NCI-H82 treated with DMSO at 0.1 percent for 48 hours (cell line): ENCODE results near the gene EXOC3L2.
A peak's percentile ranks its signal among the peaks of the same experiment; 100 is the strongest.
"Not testable (repeated sequence)": the region's sequence is repeated elsewhere in the genome, so short reads cannot be mapped to it uniquely, and the experiment has no call there.

ENCODE experiments used
- DNase-seq: peaks from one replicate; lab custom pipeline; 2025; ENCODE audit not compliant: unreplicated experiment; lab: John Stamatoyannopoulos, UW

The EXOC3L2 gene

DNA sequence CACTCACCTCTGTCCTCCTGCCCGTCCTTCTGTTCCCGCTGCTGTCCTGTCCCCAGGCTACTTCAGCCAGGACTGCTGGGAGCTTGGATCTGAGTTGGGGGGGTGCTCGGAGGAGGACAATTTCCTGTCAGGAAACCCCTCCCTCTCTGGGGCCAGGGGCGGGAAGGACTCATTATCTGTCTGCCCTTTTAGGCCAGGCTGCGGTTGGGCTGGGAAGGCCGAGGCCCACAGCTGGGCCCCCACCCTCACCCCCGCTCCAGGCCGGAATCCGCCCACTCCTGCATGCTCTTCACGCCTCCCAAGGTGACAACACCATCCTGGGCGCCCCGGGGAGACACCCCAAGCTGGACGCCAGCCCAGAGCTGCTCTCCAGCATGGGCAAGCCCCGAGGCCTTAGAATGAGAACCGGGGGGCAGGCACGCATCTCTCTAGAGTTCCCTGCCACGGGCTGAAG, at the start of gene EXOC3L2:
EXOC3L2 (minus strand) TSS at position 74 of the 454 bp plus-strand sequence. CDS start 6,362 bp downstream, outside the sequence.
- no peak for DNase-seq

DNA sequence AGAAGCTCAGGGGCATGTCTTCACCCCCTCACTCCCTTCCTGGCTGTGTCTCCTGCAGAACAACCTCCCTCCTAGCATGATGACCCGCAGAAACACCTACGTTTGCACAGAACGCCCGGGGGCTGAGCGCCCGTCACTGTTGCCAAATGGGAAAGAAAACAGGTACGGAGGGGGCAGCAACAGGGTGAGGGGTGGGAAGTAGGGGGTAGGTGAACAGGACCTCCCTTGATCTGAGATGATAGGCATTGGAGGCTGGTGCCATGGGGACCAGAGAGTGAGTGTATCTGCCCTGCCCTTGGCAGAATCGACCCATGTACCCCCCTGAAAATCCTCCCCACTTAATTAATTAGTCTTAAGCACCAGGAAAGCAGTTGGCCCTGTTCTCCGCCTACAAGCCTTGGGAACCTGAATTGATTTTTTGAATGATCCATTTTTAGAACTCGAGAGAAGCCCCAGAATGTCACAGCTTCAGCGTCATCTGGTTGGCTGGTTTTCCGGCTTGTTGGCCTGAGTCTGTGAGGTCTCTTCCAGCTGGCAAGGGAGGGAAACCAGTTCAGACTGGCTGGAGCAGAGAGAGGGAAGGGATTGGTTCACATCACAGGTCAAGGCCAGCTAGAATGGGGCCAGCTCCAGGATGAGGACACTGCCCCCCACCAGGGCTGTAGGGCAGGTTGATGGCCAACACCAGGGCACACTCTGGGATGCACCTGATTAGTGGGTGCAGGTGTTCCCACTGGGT, 49.3 kb upstream of the EXOC3L2 start:
- DNase-seq = no peak

GRCh38 chr19:45293682-45294081, 48.5 kb upstream of the EXOC3L2 start:
- DNase-seq = no peak

GRCh38 chr19:45291834-45292233, 46.6 kb upstream of the EXOC3L2 start:
- no peak for DNase-seq

GRCh38 chr19:45290381-45290931, 45.2 kb upstream of the EXOC3L2 start:
- no peak for DNase-seq

- no peak for DNase-seq
These were observed 38.3 kb upstream of the EXOC3L2 start for GRCh38 chr19:45283443-45284033.

GRCh38 chr19:45280471-45280961, 35.3 kb upstream of the EXOC3L2 start:
- DNase-seq = no peak

GRCh38 chr19:45279587-45280192, 34.5 kb upstream of the EXOC3L2 start:
- DNase-seq = no peak

GRCh38 chr19:45278087-45278486, 32.9 kb upstream of the EXOC3L2 start:
- DNase-seq = no peak

DNA sequence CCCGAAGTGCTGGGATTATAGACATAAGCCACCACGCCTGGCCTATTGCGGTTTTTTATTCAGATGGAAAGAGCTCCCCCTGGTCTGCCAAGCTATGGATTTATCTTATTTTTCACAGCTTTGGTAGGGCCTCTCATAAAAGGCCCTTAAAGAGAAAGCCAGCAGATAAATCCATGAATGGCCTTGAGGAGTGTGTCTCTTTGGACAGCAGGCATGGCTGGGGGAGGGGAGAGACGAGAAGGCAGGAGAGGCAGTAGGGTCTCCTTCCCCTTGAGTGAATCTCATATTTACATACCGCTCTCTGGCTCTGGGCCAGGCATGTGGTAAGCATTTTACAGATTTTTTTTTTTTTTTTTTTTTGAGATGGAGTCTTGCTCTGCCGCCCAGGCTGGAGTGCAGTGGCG, 31.1 kb upstream of the EXOC3L2 start:
- no peak for DNase-seq

GRCh38 chr19:45275370-45275971, 30.3 kb upstream of the EXOC3L2 start:
- peak; percentile 32 for DNase-seq

- DNase-seq = no peak
These were observed 28.3 kb upstream of the EXOC3L2 start for GRCh38 chr19:45273521-45273855.

- DNase-seq = no peak
These were observed 26.5 kb upstream of the EXOC3L2 start for GRCh38 chr19:45271735-45272108.

DNA sequence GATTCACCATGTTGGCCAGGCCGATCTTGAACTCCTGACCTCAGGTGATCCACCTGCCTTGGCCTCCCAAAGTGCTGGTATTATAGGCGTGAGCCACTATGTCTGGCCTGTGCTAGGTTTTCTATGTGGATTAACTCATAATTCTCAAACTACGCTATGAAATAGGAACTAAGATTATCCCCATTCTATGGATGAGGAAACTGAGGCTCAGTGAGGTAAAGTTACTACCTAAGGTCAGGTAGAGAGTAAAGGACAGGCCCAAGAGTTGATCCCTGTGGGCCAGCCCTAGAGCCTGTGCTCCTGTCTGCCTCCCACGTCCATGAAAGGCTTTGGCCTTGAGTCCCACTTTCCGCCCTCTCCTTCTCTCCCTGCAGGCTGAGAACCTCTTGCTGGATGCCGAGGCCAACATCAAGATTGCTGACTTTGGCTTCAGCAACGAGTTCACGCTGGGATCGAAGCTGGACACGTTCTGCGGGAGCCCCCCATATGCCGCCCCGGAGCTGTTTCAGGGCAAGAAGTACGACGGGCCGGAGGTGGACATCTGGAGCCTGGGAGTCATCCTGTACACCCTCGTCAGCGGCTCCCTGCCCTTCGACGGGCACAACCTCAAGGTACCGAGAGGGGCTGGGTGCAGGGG, 26.0 kb upstream of the EXOC3L2 start:
- DNase-seq = no peak

- DNase-seq = not testable (repeated sequence)
These were observed 24.7 kb upstream of the EXOC3L2 start for GRCh38 chr19:45269939-45270338.

DNA sequence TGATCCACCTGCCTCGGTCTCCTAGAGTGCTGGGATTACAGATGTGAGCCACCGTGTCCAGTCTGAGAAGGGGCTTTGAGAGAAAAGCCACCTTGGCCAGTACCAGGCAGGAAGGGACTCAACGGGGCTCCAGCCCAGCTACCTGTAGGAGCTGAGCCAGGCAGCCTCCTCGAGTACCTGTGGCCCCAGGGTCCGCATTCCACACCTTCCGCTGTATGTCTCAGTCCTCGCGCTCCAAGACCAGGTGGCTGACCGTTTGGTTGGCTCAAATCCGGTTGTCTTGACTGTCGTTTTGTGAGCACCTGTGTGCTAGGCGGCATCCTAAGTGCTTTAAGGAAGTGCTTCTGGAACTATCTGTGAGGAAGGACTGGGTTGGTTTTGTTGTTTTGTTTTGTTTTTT, 22.1 kb upstream of the EXOC3L2 start:
- DNase-seq = no peak

DNA sequence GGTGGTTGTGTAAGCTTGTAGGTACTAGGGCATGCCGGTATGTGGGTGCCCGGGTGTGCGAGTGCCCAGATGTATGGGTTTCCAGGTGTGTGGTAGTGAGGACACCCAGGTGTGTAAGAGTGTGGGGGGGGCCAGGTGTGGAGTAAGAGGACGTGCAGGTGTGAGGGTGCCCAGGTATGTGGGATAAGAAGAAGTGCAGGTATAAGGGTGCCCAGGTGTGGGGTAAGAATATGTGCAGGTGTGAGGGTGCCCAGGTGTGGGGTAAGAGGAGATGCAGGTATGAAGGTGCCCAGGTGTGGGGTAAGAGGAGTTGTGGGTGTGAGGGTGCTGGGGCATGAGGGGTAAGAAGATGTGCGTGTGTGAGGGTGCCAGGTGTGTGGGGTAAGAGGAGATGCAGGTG, 20.2 kb upstream of the EXOC3L2 start:
- DNase-seq = no peak

DNA sequence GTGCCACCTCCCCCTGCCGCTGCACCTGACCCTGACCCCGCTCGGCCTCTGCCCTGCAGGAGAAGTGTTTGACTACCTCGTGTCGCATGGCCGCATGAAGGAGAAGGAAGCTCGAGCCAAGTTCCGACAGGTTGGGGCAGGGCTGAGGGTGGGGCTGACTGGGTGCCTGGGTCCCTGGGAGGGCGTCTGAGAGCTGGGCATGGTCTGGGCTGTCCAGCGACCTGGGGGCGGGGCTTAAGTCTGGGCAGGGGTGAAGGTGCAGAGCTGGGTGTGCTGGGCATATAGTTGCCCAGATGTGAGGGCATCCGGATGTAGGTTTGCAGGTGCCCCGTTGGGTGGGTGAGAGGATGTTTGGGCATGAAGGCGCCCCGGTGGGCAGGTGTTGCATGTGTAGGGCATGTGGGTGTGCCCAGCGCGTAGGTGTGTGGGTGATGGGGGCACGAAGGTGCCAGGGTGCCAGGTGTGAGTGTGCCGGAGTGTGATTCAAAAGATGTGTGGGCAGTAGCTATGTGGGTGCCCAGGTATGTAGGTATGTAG, 19.6 kb upstream of the EXOC3L2 start:
- no peak for DNase-seq

DNA sequence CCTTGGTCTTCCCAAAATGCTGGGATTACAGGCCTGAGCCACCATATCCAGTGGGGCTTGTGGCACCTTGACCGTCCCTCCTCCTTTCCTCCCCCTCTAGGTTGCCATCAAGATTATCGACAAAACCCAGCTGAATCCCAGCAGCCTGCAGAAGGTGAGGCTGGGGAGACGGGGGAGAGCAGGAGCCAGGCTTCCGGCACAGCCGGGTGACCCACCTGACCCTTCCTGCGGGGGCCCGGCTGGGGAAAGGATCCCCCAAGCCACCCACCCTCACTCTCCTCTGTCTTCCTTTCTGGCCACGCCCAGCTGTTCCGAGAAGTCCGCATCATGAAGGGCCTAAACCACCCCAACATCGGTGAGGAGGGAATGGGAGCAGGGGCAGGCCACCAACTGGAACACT, 17.8 kb upstream of the EXOC3L2 start:
- no peak for DNase-seq

DNA sequence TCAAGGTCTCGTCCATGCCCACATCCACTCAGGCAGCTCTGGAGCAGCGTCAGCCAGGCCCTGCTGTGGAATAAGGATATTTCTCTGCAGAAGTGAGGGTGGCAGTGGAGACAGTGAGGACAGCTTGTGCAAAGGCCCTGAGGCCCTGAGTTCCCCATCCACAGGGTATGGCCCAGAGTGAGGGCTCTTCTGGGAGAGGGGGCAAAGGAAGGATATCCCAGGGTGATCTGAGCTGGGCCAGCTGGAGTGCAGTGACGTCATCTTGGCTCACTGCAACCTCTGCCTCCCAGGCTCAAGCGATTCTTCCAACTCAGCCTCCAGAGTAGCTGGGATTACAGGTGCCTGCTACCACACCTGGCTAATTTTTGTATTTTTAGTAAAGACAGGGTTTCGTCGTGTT, 17.4 kb upstream of the EXOC3L2 start:
- no peak for DNase-seq

DNA sequence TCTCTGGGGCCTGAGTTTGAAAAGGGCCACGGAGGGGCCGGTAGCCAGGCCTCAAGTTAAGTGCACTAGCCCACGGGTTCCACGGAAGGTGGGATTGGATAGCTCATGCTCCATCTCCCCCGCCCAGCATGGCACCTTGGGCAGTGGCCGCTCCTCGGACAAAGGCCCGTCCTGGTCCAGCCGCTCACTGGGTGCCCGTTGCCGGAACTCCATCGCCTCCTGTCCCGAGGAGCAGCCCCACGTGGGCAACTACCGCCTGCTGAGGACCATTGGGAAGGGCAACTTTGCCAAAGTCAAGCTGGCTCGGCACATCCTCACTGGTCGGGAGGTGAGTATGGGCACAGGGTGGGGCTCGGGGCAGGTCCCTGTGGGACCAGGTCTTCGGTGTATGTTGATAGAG, 13.7 kb upstream of the EXOC3L2 start:
- DNase-seq = no peak
